BJ (cell line): ENCODE data around the gene CCDC171. TPM values are rescaled to one million over a fixed set of nuclear protein-coding genes. Genes with fewer than 3 reads are reported as not detected.

Experiments
- CTCF ChIA-PET: fragments of 350-600 bp; formaldehyde crosslinking; extraction: SDS; loops from one replicate; lab custom pipeline; 2021; ENCODE audit warnings: antibody characterized with exemption, inconsistent platforms; lab: Yijun Ruan, JAX
- POLR2A ChIA-PET: fragments of 300-600 bp; sonication (Branson Sonifier 250); formaldehyde crosslinking; extraction: SDS; loops from one replicate; lab custom pipeline; 2021; ENCODE audit warnings: antibody characterized with exemption; lab: Charles Lee
- DNase-seq: peaks from one replicate; pipeline ENCODE4 v3.0.0-alpha.2; 2011; ENCODE audit warnings: low read depth
- H3K27me3 ChIP-seq: 2 replicates; pipeline ENCODE4 v1.6.0; 2011; ENCODE audit warnings: low read length; ENCODE audit not compliant: control insufficient read depth, insufficient read depth
- H3K36me3 ChIP-seq: 2 replicates; pipeline ENCODE4 v1.5.1; 2011; ENCODE audit warnings: low read length; ENCODE audit not compliant: control insufficient read depth, insufficient read depth
- H3K4me3 ChIP-seq: 2 replicates; pipeline ENCODE4 v1.5.1; 2011; ENCODE audit warnings: low read depth, mild to moderate bottlenecking, control low read depth, low read length
- polyA plus RNA-seq: library from polyadenylated mRNA; depleted of rRNA; stranded (reverse); fragments of >200 nt; gene quantifications from 2 replicates; pipeline ENCODE4 v1.2.3, GENCODE V29; 2011
- TF ChIP-seq, protein P1 (sequence below): IDR thresholded peaks from 2 replicates; pipeline ENCODE4 v1.5.1; 2011; ENCODE audit warnings: low read depth, mild to moderate bottlenecking, control low read depth, inconsistent platforms, low read length, moderate library complexity; ENCODE audit not compliant: insufficient read depth

The CCDC171 gene
- polyA plus RNA-seq, 1 experiment, result 0.39 TPM

DNA sequence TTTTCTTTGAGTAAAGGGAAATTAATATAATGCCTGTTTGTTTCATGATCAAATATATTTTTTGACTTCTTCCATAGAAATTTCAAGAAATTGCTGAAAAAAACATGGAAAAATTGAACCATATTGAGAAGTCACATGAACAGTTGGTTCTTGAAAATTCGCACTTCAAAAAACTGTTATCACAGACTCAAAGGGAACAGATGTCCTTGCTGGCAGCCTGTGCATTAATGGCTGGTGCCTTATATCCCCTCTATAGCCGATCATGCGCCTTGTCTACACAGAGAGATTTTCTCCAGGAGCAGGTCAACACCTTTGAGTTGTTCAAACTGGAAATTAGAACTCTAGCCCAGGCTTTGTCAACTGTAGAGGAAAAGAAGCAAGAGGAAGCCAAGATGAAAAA lies 191.4 kb downstream of the CCDC171 start:
- Histone ChIP-seq H3K4me3 (no peak overlapping the region), H3K36me3 (no peaks in the 10 kb centered on the region), H3K27me3 (no peaks in the 10 kb centered on the region)
- DNase-seq, result no peak
- TF ChIP-seq, protein P1, sequence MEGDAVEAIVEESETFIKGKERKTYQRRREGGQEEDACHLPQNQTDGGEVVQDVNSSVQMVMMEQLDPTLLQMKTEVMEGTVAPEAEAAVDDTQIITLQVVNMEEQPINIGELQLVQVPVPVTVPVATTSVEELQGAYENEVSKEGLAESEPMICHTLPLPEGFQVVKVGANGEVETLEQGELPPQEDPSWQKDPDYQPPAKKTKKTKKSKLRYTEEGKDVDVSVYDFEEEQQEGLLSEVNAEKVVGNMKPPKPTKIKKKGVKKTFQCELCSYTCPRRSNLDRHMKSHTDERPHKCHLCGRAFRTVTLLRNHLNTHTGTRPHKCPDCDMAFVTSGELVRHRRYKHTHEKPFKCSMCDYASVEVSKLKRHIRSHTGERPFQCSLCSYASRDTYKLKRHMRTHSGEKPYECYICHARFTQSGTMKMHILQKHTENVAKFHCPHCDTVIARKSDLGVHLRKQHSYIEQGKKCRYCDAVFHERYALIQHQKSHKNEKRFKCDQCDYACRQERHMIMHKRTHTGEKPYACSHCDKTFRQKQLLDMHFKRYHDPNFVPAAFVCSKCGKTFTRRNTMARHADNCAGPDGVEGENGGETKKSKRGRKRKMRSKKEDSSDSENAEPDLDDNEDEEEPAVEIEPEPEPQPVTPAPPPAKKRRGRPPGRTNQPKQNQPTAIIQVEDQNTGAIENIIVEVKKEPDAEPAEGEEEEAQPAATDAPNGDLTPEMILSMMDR, result no peak
- ChIA-PET CTCF (interaction anchor here (0.6 kb wide), 1 partner anchor 22 kb away, joined by 3 read pairs; no protein-coding TSS in a partner anchor), POLR2A (no interaction called here)

DNA sequence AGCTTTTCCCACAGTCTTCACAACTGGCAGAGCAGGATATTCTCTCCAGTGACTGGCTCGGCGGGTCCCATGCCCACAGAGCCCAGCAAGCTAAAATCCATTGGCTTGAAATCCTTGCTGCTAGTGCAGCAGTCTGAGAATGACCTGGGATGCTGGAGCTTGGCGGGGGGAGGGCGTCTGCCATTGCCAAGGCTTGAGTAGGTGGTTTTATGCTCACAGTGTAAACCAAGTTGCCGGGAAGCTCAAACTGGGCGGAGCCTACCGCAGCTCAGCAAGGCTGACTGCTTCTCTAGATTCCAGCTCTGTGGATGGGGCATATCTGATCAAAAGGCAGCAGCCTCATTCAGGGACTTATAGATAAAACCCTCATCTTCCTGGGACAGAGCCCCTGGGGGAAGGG lies 194.1 kb downstream of the CCDC171 start:
- no peaks in the 10 kb centered on the region for H3K36me3 ChIP-seq
- ChIA-PET POLR2A (no interaction called here), CTCF (interaction anchor here (0.6 kb wide), 1 partner anchor 1670 kb away, joined by 3 read pairs; no protein-coding TSS in a partner anchor)
- TF ChIP-seq, protein P1, result no peak
- no peaks in the 10 kb centered on the region for H3K27me3 ChIP-seq
- no peak overlapping the region for H3K4me3 ChIP-seq
- no peak for DNase-seq

DNA sequence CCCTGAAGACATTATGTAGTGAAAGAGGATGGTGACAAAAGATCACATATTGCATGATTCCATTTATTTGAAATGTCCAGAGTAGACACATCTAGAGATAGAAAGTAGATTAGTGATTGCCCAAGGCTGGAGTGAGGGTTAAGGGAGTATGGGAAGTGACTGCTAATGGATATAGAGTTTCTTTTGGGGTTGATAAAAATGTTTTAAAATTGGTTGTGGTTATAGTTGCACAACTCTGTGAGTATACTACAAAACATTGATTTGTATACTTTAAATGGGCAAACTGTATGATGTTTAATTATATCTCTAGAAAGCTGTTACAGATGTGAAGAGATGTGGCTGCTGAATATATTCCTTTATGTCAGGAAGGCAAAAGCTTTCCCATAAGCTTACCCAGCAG lies 202.8 kb downstream of the CCDC171 start:
- no peaks in the 10 kb centered on the region for H3K36me3 ChIP-seq
- POLR2A ChIA-PET, result no interaction called here
- TF ChIP-seq, protein P1, result no peak
- no peaks in the 10 kb centered on the region for H3K27me3 ChIP-seq
- DNase-seq, result no peak
- CTCF ChIA-PET, result no interaction called here
- H3K4me3 ChIP-seq, result no peak overlapping the region

DNA sequence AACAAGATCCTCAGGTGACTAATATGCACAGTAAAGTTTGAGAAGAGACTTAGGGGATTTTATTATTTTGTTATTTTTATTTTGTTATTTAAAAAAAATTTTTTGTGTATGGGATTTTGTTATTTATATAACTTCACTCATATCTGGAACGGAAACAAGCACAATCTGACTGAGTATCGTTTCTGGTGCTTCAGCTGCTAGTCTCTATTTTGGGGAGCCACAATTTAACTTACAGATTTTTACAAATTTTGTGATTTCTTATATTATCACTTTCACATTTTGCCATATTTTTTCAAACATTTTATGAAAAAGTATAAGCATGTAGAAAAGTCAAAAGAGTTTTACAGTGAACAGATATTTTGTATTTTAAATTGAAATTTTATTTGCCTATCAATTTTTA lies 208.7 kb downstream of the CCDC171 start:
- no peaks in the 10 kb centered on the region for H3K36me3 ChIP-seq
- ChIA-PET POLR2A (no interaction called here), CTCF (interaction anchor here (1.3 kb wide), 1 partner anchor 8 kb away, joined by 5 read pairs; no protein-coding TSS in a partner anchor)
- H3K27me3 ChIP-seq, result no peaks in the 10 kb centered on the region
- TF ChIP-seq, protein P1, result no peak
- DNase-seq, result no peak
- no peak overlapping the region for H3K4me3 ChIP-seq

DNA sequence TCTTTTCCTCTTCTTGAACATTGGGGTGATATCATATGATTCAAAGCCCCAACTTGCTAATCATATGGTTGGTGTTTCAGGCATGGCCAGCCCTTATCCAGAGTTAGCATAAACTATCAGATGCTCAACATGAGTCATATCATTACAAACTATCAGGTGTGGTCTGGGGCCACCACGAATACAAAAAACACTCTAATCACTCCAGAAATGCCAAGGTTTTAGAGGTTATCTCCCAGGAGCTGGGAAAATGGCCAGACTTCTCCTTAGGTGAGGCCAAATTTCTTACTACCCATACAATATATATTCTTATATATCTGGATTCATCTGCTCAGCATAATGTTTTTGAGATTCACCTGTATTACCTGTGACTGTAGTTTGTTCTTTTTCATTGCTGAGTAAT lies 210.5 kb downstream of the CCDC171 start:
- TF ChIP-seq, protein P1, result no peak
- no peak for DNase-seq
- no peak overlapping the region for H3K4me3 ChIP-seq
- POLR2A ChIA-PET, result no interaction called here
- CTCF ChIA-PET, result no interaction called here
- H3K27me3 ChIP-seq, result no peaks in the 10 kb centered on the region
- H3K36me3 ChIP-seq, result no peaks in the 10 kb centered on the region
